Measurements from ENCODE around the gene P2RY8.

P2RY8 gene

DNA sequence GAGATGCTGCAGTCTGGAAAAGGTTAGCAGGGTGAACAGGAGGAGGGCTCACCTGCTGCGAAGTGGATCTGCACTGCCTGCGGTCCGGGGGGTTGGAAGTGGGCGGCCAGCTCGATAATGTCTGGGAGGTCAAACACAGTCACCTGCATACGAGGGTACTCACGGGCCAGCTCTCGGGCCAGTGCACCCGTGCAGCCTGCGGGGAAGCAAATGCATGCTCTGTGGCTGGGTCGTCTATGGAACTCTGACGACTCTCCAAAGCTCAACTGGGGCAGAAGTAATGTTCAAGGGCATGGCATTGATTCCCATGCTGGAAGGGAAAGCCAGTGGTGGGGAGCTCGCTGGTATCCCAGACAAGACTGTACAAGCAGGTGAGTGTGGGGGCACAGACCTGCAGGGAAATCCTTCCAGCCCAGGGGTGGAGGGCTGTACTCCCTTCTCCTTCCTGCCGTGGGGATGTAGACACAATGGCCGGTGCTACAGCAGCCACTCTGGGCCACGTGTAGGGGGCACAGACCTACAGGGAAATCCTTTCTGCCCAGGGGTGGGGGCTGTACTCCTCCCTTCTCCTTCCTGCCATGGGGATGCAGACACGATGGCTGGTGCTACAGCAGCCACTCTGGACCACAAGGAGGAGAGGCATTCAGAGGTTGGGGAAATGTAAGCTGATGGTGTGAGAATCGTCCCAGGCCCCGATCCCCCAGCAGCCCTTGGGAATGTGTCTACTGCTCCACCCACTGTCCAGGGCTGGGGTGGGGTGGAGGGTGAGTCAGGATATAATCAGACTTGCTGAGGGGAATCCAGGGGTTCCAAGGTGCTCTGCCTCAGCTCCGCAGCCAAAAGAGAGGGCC, 118.8 kb downstream of the P2RY8 start:
- no peak for TF ChIP-seq CTCF (IDR thresholded peaks at IDR 0.05; ENCODE audit: low read length, missing control alignments)
- DNase-seq (ENCODE audit: low read depth), result no peak

GRCh38 chrX:1416965-1417760, 119.8 kb downstream of the P2RY8 start:
- no peak overlapping the region for H3K4me3 ChIP-seq (replicated peaks; ENCODE audit: low read depth, low read length)
- no peak for TF ChIP-seq CTCF (IDR thresholded peaks at IDR 0.05; ENCODE audit: low read length, missing control alignments)
- DNase-seq (ENCODE audit: low read depth), result no peak

More for the DNA sequence above, 118.8 kb downstream of the P2RY8 start:
- H3K4me3 ChIP-seq (replicated peaks; ENCODE audit: low read depth, low read length), result no peak overlapping the region

- H3K4me3 ChIP-seq (replicated peaks; ENCODE audit: low read depth, low read length), result no peak overlapping the region
- no peak for DNase-seq (ENCODE audit: low read depth)
- TF ChIP-seq CTCF (IDR thresholded peaks at IDR 0.05; ENCODE audit: low read length, missing control alignments), result no peak
Measured at GRCh38 chrX:1416327-1416784, 120.6 kb downstream of the P2RY8 start.
